Calu3 (cell line): ENCODE results near the gene NKX6-1. TPM values are rescaled to one million over a fixed set of nuclear protein-coding genes. Genes with fewer than 3 reads are reported as not detected.

Source experiments
- BruUV-seq: library from RNA; stranded (reverse); fragments of 400-500 nt; replicated peaks from 2 replicates; lab custom pipeline; 2021; lab: Mats Ljungman, UMichigan
- CTCF ChIA-PET: fragments of 300-600 bp; sonication (Branson Sonifier 250); formaldehyde crosslinking; loops from one replicate; lab custom pipeline; 2022; ENCODE audit warnings: antibody characterized with exemption; lab: Charles Lee
- DNase-seq: peaks from one replicate; pipeline ENCODE4 v3.0.0; 2022
- H3K27ac Mint-ChIP-seq: one replicate; pipeline ENCODE4 v1.8.0; 2022; ENCODE audit warnings: mixed read lengths; ENCODE audit not compliant: unreplicated experiment
- H3K27me3 Mint-ChIP-seq: one replicate; pipeline ENCODE4 v1.8.0; 2022; ENCODE audit warnings: mixed read lengths; ENCODE audit not compliant: unreplicated experiment
- H3K36me3 Mint-ChIP-seq: one replicate; pipeline ENCODE4 v1.8.0; 2022; ENCODE audit warnings: mild to moderate bottlenecking, moderate library complexity, mixed read lengths; ENCODE audit not compliant: insufficient read depth, unreplicated experiment
- H3K4me1 Mint-ChIP-seq: one replicate; pipeline ENCODE4 v1.8.0; 2022; ENCODE audit warnings: mild to moderate bottlenecking, low read depth, mixed read lengths; ENCODE audit not compliant: unreplicated experiment
- H3K4me3 Mint-ChIP-seq: one replicate; pipeline ENCODE4 v1.8.0; 2022; ENCODE audit warnings: mild to moderate bottlenecking, low read depth, moderate library complexity, mixed read lengths; ENCODE audit not compliant: unreplicated experiment
- H3K9me3 Mint-ChIP-seq: one replicate; pipeline ENCODE4 v1.8.0; 2022; ENCODE audit warnings: low read depth, mixed read lengths; ENCODE audit not compliant: unreplicated experiment
- intact Hi-C: fragments of 100-400 bp; cut with micrococcal nuclease; formaldehyde crosslinking; loops from one replicate; pipeline ENCODE4 v1.10.0; 2022; ENCODE audit not compliant: unreplicated experiment
- total RNA-seq: library from RNA; stranded (reverse); gene quantifications from 2 replicates; pipeline ENCODE4 v1.2.3, GENCODE V29; 2022
- TF ChIP-seq, protein P1 (sequence below): fragments of 200-600 bp; IDR thresholded peaks from one replicate; pipeline ENCODE4 v1.8.0; 2022; ENCODE audit warnings: antibody characterized with exemption; ENCODE audit not compliant: unreplicated experiment

NKX6-1 gene
- total RNA-seq, 1 experiment from 2014 or later, result 1.8 TPM

- no peaks in the 10 kb centered on the region for H3K36me3 Mint-ChIP-seq
- CTCF ChIA-PET, result interaction anchor here (0.6 to 1.5 kb wide), 2 partner anchors 33 to 743 kb away, joined by 3 to 4 read pairs; no protein-coding TSS in a partner anchor
- TF ChIP-seq, protein P1, sequence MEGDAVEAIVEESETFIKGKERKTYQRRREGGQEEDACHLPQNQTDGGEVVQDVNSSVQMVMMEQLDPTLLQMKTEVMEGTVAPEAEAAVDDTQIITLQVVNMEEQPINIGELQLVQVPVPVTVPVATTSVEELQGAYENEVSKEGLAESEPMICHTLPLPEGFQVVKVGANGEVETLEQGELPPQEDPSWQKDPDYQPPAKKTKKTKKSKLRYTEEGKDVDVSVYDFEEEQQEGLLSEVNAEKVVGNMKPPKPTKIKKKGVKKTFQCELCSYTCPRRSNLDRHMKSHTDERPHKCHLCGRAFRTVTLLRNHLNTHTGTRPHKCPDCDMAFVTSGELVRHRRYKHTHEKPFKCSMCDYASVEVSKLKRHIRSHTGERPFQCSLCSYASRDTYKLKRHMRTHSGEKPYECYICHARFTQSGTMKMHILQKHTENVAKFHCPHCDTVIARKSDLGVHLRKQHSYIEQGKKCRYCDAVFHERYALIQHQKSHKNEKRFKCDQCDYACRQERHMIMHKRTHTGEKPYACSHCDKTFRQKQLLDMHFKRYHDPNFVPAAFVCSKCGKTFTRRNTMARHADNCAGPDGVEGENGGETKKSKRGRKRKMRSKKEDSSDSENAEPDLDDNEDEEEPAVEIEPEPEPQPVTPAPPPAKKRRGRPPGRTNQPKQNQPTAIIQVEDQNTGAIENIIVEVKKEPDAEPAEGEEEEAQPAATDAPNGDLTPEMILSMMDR, result no peak
- no TSS peak for BruUV-seq
- H3K4me1 Mint-ChIP-seq, result no peaks in the 10 kb centered on the region
- no peaks in the 10 kb centered on the region for H3K27me3 Mint-ChIP-seq
- intact Hi-C loops, result loop anchor here (1.0 kb wide), 1 partner anchor 59 kb away; no protein-coding TSS in a partner anchor
- H3K4me3 Mint-ChIP-seq, result no peak overlapping the region
- H3K9me3 Mint-ChIP-seq, result no peaks in the 10 kb centered on the region
- DNase-seq, result peak; percentile 18
- no peak overlapping the region for H3K27ac Mint-ChIP-seq
Observed at GRCh38 chr4:84470204-84470785, 28.8 kb downstream of the NKX6-1 start.

DNA sequence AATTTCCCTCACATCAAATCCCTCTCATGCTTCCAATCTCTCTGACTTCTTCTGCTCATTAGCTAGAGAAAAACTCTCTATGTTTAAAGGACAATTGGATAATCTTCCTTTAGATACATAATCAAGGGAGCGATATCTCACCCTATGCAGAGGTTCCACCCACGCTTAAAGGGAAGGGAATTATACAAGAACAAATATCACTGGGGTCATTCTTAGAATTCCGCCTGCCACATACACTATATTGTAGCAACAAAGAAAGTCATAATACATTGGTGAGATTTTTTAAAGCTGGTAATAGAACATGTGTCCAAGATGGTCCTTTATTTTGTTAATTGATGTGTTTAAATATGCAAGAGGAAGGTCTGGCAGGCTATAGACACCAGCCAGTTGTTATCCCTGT lies 31.5 kb downstream of the NKX6-1 start:
- H3K36me3 Mint-ChIP-seq, result no peaks in the 10 kb centered on the region
- intact Hi-C loops, result no loop called here
- H3K27ac Mint-ChIP-seq, result no peak overlapping the region
- no TSS peak for BruUV-seq
- H3K27me3 Mint-ChIP-seq, result no peaks in the 10 kb centered on the region
- no peak for DNase-seq
- CTCF ChIA-PET, result no interaction called here
- H3K4me1 Mint-ChIP-seq, result no peaks in the 10 kb centered on the region
- H3K9me3 Mint-ChIP-seq, result no peaks in the 10 kb centered on the region
- no peak overlapping the region for H3K4me3 Mint-ChIP-seq
- TF ChIP-seq, protein P1, result no peak

GRCh38 chr4:84459783-84460182 lies 39.3 kb downstream of the NKX6-1 start:
- peaks cover 23% of the 10 kb centered on the region for H3K27me3 Mint-ChIP-seq
- no peak overlapping the region for H3K4me3 Mint-ChIP-seq
- DNase-seq, result no peak
- CTCF ChIA-PET, result no interaction called here
- BruUV-seq, result no TSS peak
- H3K36me3 Mint-ChIP-seq, result no peaks in the 10 kb centered on the region
- intact Hi-C loops, result no loop called here
- no peak overlapping the region for H3K27ac Mint-ChIP-seq
- H3K4me1 Mint-ChIP-seq, result no peaks in the 10 kb centered on the region
- TF ChIP-seq, protein P1, result no peak
- no peaks in the 10 kb centered on the region for H3K9me3 Mint-ChIP-seq

DNA sequence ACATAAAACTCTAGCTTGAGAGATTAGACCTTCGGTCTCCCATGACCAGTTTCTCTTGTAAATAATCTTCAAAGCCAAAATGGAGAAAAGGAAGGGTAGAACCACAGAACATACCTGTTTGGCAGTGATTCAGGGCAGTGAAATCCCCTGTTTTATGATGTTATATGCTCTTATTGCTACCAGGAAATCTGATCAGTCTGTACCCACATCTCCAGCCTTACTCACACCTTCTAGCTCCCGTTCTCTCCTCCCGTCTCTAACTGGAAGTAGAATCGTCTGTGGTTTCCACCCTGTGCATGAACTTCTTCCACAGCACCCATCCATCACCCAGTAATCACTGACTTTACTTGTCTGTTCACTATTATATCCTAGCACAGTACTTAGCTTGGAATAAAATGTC lies 42.9 kb downstream of the NKX6-1 start:
- H3K4me3 Mint-ChIP-seq, result no peak overlapping the region
- BruUV-seq, result no TSS peak
- TF ChIP-seq, protein P1, result no peak
- H3K27ac Mint-ChIP-seq, result no peak overlapping the region
- CTCF ChIA-PET, result no interaction called here
- H3K4me1 Mint-ChIP-seq, result no peaks in the 10 kb centered on the region
- DNase-seq, result no peak
- no peaks in the 10 kb centered on the region for H3K36me3 Mint-ChIP-seq
- intact Hi-C loops, result no loop called here
- H3K9me3 Mint-ChIP-seq, result no peaks in the 10 kb centered on the region
- H3K27me3 Mint-ChIP-seq, result peaks cover 16% of the 10 kb centered on the region
